HEK293 (cell line): ENCODE data around the gene KCNMA1.
A peak's percentile ranks its signal among the peaks of the same experiment; 100 is the strongest.

Source experiments
- BCL11B ChIP-seq: fragments of 450-650 bp; formaldehyde crosslinking; IDR thresholded peaks from 2 replicates; pipeline ENCODE4 v1.5.1; 2016; ENCODE audit warnings: low read depth, missing biosample characterization, missing genetic modification characterization
- CTCF ChIP-seq: fragments of 450-650 bp; formaldehyde crosslinking; IDR thresholded peaks from 2 replicates; pipeline ENCODE4 v1.5.1; 2016; ENCODE audit warnings: missing biosample characterization, missing genetic modification characterization
- GLIS1 ChIP-seq: fragments of 450-650 bp; formaldehyde crosslinking; IDR thresholded peaks from 2 replicates; pipeline ENCODE4 v1.5.1; 2016; ENCODE audit warnings: missing biosample characterization, missing genetic modification characterization
- KLF1 ChIP-seq: fragments of 450-650 bp; formaldehyde crosslinking; IDR thresholded peaks from 2 replicates; pipeline ENCODE4 v1.5.1; 2016; ENCODE audit warnings: missing biosample characterization, missing genetic modification characterization
- KLF16 ChIP-seq: fragments of 450-650 bp; formaldehyde crosslinking; IDR thresholded peaks from 2 replicates; pipeline ENCODE4 v1.5.1; 2017; ENCODE audit warnings: missing biosample characterization, missing genetic modification characterization
- PRDM4 ChIP-seq: fragments of 450-650 bp; formaldehyde crosslinking; IDR thresholded peaks from 2 replicates; pipeline ENCODE4 v1.5.1; 2017; ENCODE audit warnings: missing biosample characterization, missing genetic modification characterization
- PRDM6 ChIP-seq: fragments of 450-650 bp; formaldehyde crosslinking; IDR thresholded peaks from 2 replicates; pipeline ENCODE4 v1.5.1; 2017; ENCODE audit warnings: missing biosample characterization, missing genetic modification characterization
- REPIN1 ChIP-seq: fragments of 450-650 bp; formaldehyde crosslinking; IDR thresholded peaks from 2 replicates; pipeline ENCODE4 v1.5.1; 2017; ENCODE audit warnings: missing biosample characterization, missing genetic modification characterization, low read depth
- WT1 ChIP-seq: fragments of 450-650 bp; formaldehyde crosslinking; IDR thresholded peaks from 2 replicates; pipeline ENCODE4 v1.5.1; 2016; ENCODE audit warnings: missing biosample characterization, missing genetic modification characterization
- ZBTB21 ChIP-seq: fragments of 450-650 bp; formaldehyde crosslinking; IDR thresholded peaks from 2 replicates; pipeline ENCODE4 v1.5.1; 2017; ENCODE audit warnings: missing biosample characterization, missing genetic modification characterization
- ZBTB44 ChIP-seq: fragments of 450-650 bp; IDR thresholded peaks from 2 replicates; pipeline ENCODE4 v1.5.1; 2018; ENCODE audit warnings: missing biosample characterization, mild to moderate bottlenecking, missing genetic modification characterization
- ZBTB6 ChIP-seq: fragments of 450-650 bp; formaldehyde crosslinking; IDR thresholded peaks from 2 replicates; pipeline ENCODE4 v1.5.1; 2017; ENCODE audit warnings: missing biosample characterization, missing genetic modification characterization
- ZBTB8A ChIP-seq: fragments of 450-650 bp; formaldehyde crosslinking; IDR thresholded peaks from 2 replicates; pipeline ENCODE4 v1.5.1; 2016; ENCODE audit warnings: missing biosample characterization, missing genetic modification characterization
- ZFP69B ChIP-seq: fragments of 450-650 bp; formaldehyde crosslinking; IDR thresholded peaks from 2 replicates; pipeline ENCODE4 v1.5.1; 2016; ENCODE audit warnings: missing biosample characterization, missing genetic modification characterization
- ZNF2 ChIP-seq: fragments of 450-650 bp; formaldehyde crosslinking; IDR thresholded peaks from 2 replicates; pipeline ENCODE4 v1.5.1; 2016; ENCODE audit warnings: missing biosample characterization, missing genetic modification characterization
- ZNF24 ChIP-seq: fragments of 450-650 bp; formaldehyde crosslinking; IDR thresholded peaks from 2 replicates; pipeline ENCODE4 v1.5.1; 2016; ENCODE audit warnings: missing biosample characterization, missing genetic modification characterization
- ZNF366 ChIP-seq: fragments of 450-650 bp; formaldehyde crosslinking; conservative IDR thresholded peaks from 2 replicates; pipeline ENCODE4 v1.5.1; 2016; ENCODE audit warnings: missing biosample characterization, missing genetic modification characterization
- ZNF548 ChIP-seq: fragments of 450-650 bp; formaldehyde crosslinking; IDR thresholded peaks from 2 replicates; pipeline ENCODE4 v1.5.1; 2016; ENCODE audit warnings: missing biosample characterization, missing genetic modification characterization
- ZNF561 ChIP-seq: fragments of 450-650 bp; IDR thresholded peaks from 2 replicates; pipeline ENCODE4 v1.5.1; 2018; ENCODE audit warnings: missing biosample characterization, missing genetic modification characterization, borderline replicate concordance
- ZNF571 ChIP-seq: fragments of 450-650 bp; formaldehyde crosslinking; IDR thresholded peaks from 2 replicates; pipeline ENCODE4 v1.5.0; 2017; ENCODE audit warnings: missing biosample characterization, missing genetic modification characterization
- ZNF660 ChIP-seq: fragments of 450-650 bp; IDR thresholded peaks from 2 replicates; pipeline ENCODE4 v1.5.1; 2018; ENCODE audit warnings: missing biosample characterization, mild to moderate bottlenecking, missing genetic modification characterization
- ZNF670 ChIP-seq: fragments of 450-650 bp; formaldehyde crosslinking; IDR thresholded peaks from 2 replicates; pipeline ENCODE4 v1.5.1; 2016; ENCODE audit warnings: missing biosample characterization, missing genetic modification characterization, low read depth
- ZNF830 ChIP-seq: fragments of 450-650 bp; IDR thresholded peaks from 2 replicates; pipeline ENCODE4 v1.5.0; 2018; ENCODE audit warnings: missing biosample characterization, missing genetic modification characterization, low read depth, mild to moderate bottlenecking, moderate library complexity
- ZSCAN16 ChIP-seq: fragments of 450-650 bp; formaldehyde crosslinking; IDR thresholded peaks from 2 replicates; pipeline ENCODE4 v1.5.1; 2016; ENCODE audit warnings: missing biosample characterization, missing genetic modification characterization
- ZXDB ChIP-seq: fragments of 450-650 bp; formaldehyde crosslinking; IDR thresholded peaks from 2 replicates; pipeline ENCODE4 v1.5.1; 2016; ENCODE audit warnings: missing biosample characterization, missing genetic modification characterization
- TF ChIP-seq, protein P1 (sequence below): fragments of 450-650 bp; formaldehyde crosslinking; IDR thresholded peaks from 2 replicates; pipeline ENCODE4 v1.5.1; 2016; ENCODE audit warnings: missing biosample characterization, missing genetic modification characterization
- TF ChIP-seq, protein P2 (sequence below): fragments of 450-650 bp; formaldehyde crosslinking; IDR thresholded peaks from 2 replicates; pipeline ENCODE4 v1.5.1; 2016; ENCODE audit warnings: missing biosample characterization, missing genetic modification characterization

Gene KCNMA1

DNA sequence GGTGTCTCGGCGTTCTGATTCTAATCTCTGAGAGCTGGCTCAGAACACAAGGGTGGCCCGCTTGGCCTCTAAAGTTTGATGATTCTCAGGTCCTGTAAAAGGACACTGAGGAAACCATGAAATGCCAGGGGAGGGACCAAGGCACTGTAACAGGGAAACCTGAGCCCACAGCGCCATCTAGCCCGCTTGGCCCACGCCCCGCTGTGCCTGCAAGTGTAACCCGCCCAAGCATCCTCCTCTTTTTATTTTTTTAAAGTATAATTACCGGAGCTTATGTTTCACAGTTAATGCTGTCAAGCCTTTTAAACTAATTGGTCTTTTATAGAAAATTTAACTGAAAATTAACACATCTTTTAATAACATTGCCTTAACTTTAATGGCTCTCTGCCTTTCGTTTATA is 734.7 kb downstream of the KCNMA1 start (continued):
- peak; percentile 58 for TF ChIP-seq KLF1
- TF ChIP-seq WT1 (tag by site-specific recombination): peak; percentile 49; the same call in 1 of the 2 replicates
- TF ChIP-seq ZBTB44: 0 out of 2 replicates have a peak, but pooled peaks have one; percentile 8
- no peak for TF ChIP-seq REPIN1
- no peak for TF ChIP-seq ZNF366 (tag by site-specific recombination)
- peak; percentile 71; the same call in 1 of the 2 replicates for TF ChIP-seq ZNF561 (tag by site-specific recombination)
- TF ChIP-seq, protein P1, sequence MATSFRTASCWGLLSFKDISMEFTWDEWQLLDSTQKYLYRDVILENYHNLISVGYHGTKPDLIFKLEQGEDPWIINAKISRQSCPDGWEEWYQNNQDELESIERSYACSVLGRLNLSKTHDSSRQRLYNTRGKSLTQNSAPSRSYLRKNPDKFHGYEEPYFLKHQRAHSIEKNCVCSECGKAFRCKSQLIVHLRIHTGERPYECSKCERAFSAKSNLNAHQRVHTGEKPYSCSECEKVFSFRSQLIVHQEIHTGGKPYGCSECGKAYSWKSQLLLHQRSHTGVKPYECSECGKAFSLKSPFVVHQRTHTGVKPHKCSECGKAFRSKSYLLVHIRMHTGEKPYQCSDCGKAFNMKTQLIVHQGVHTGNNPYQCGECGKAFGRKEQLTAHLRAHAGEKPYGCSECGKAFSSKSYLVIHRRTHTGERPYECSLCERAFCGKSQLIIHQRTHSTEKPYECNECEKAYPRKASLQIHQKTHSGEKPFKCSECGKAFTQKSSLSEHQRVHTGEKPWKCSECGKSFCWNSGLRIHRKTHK (tag by site-specific recombination): no peak
- no peak for TF ChIP-seq ZFP69B
- TF ChIP-seq, protein P2, sequence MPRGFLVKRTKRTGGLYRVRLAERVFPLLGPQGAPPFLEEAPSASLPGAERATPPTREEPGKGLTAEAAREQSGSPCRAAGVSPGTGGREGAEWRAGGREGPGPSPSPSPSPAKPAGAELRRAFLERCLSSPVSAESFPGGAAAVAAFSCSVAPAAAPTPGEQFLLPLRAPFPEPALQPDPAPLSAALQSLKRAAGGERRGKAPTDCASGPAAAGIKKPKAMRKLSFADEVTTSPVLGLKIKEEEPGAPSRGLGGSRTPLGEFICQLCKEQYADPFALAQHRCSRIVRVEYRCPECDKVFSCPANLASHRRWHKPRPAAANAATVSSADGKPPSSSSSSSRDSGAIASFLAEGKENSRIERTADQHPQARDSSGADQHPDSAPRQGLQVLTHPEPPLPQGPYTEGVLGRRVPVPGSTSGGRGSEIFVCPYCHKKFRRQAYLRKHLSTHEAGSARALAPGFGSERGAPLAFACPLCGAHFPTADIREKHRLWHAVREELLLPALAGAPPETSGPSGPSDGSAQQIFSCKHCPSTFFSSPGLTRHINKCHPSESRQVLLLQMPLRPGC: no peak
- peak; percentile 44; the same call in 1 of the 2 replicates for TF ChIP-seq ZBTB8A (tag by site-specific recombination)
- TF ChIP-seq ZNF660 (tag by site-specific recombination): 0 out of 2 replicates have a peak, but pooled peaks have one; percentile 25
- TF ChIP-seq ZNF548 (tag by site-specific recombination): no peak
- TF ChIP-seq ZNF670 (tag by site-specific recombination): no peak
- TF ChIP-seq ZBTB21 (tag by site-specific recombination): no peak
- 0 out of 2 replicates have a peak, but pooled peaks have one; percentile 34 for TF ChIP-seq PRDM6
- no peak for TF ChIP-seq ZNF24
- TF ChIP-seq CTCF: no peak; the same call in 1 of the 2 replicates
- 0 out of 2 replicates have a peak, but pooled peaks have one; percentile 9 for TF ChIP-seq GLIS1 (tag by site-specific recombination)
- TF ChIP-seq PRDM4 (tag by site-specific recombination): no peak
- no peak for TF ChIP-seq ZSCAN16 (tag by site-specific recombination)
- TF ChIP-seq ZNF571 (tag by site-specific recombination): no peak
- TF ChIP-seq ZBTB6 (tag by site-specific recombination): no peak
- no peak for TF ChIP-seq ZXDB
- TF ChIP-seq KLF16 (tag by site-specific recombination): no peak
- no peak for TF ChIP-seq ZNF830 (tag by site-specific recombination)
- TF ChIP-seq ZNF2 (tag by site-specific recombination): peak; percentile 70; the same call in 1 of the 2 replicates
- TF ChIP-seq BCL11B: no peak
